PC-3 (cell line): ENCODE results near the gene DMTF1. TPM values are rescaled to one million over a fixed set of nuclear protein-coding genes. Genes with fewer than 3 reads are reported as not detected.

ENCODE experiments used
- ATAC-seq: fragments of 200-7000 bp; cut with Tn5 transposase; 2 replicates; pipeline ENCODE4 v1.9.1; 2020; ENCODE audit warnings: mild to moderate bottlenecking, moderate library complexity
- BruUV-seq: library from RNA; stranded (reverse); fragments of 400-500 nt; replicated peaks from 2 replicates; lab custom pipeline; 2021; lab: Mats Ljungman, UMichigan
- CTCF ChIA-PET: fragments of 300-600 bp; sonication (Branson Sonifier 250); formaldehyde crosslinking; loops from one replicate; lab custom pipeline; 2022; ENCODE audit warnings: antibody characterized with exemption; lab: Charles Lee
- POLR2A ChIA-PET: fragments of 300-600 bp; sonication (Branson Sonifier 250); formaldehyde crosslinking; loops from one replicate; lab custom pipeline; 2022; ENCODE audit warnings: antibody characterized with exemption; ENCODE audit not compliant: unreplicated experiment; lab: Charles Lee
- DNase-seq: peaks from one replicate; pipeline ENCODE4 v3.0.0-alpha.2; 2015
- H2AFZ ChIP-seq: fragments of 300-600 bp; sonication (generic); 2 replicates; pipeline ENCODE4 v1.6.0; 2016; ENCODE audit warnings: antibody characterized with exemption, low read length
- H3F3A ChIP-seq: fragments of 300-600 bp; sonication (generic); one replicate; pipeline ENCODE4 v1.6.0; 2017; ENCODE audit warnings: antibody characterized with exemption, low read length, control low read depth, mild to moderate bottlenecking; ENCODE audit not compliant: unreplicated experiment
- H3K27ac ChIP-seq: fragments of 300-600 bp; sonication (generic); 2 replicates; pipeline ENCODE4 v1.5.1; 2016; ENCODE audit warnings: mild to moderate bottlenecking, low read length
- H3K27me3 ChIP-seq: fragments of 300-600 bp; sonication (generic); 2 replicates; pipeline ENCODE4 v1.6.1; 2016; ENCODE audit warnings: low read length, mixed read lengths
- H3K36me3 ChIP-seq: fragments of 300-600 bp; sonication (generic); 2 replicates; pipeline ENCODE4 v1.6.1; 2016; ENCODE audit warnings: low read depth, mixed run types, low read length, mixed read lengths
- H3K4me1 ChIP-seq: fragments of 300-600 bp; sonication (generic); 2 replicates; pipeline ENCODE4 v1.5.1; 2016; ENCODE audit warnings: low read length; ENCODE audit not compliant: insufficient read depth
- H3K4me2 ChIP-seq: fragments of 300-600 bp; sonication (generic); 2 replicates; pipeline ENCODE4 v1.6.0; 2016; ENCODE audit warnings: low read length
- H3K4me3 ChIP-seq: fragments of 300-600 bp; sonication (generic); 2 replicates; pipeline ENCODE4 v1.5.1; 2016; ENCODE audit warnings: mild to moderate bottlenecking, low read length, mixed read lengths
- H3K79me2 ChIP-seq: fragments of 300-600 bp; sonication (generic); 2 replicates; pipeline ENCODE4 v1.6.1; 2017; ENCODE audit warnings: low read length, mixed read lengths
- H3K9ac ChIP-seq: fragments of 300-600 bp; sonication (generic); 2 replicates; pipeline ENCODE4 v1.6.0; 2016; ENCODE audit warnings: mild to moderate bottlenecking, low read length
- H3K9me2 ChIP-seq: fragments of 300-600 bp; sonication (generic); replicated peaks from 2 replicates; pipeline ENCODE4 v1.6.1; 2016; ENCODE audit warnings: mixed run types, low read length, mixed read lengths
- H3K9me3 ChIP-seq: fragments of 300-600 bp; sonication (generic); 2 replicates; pipeline ENCODE4 v1.6.1; 2016; ENCODE audit warnings: low read length, mixed read lengths
- H4K20me1 ChIP-seq: fragments of 300-600 bp; sonication (generic); 2 replicates; pipeline ENCODE4 v1.6.1; 2016; ENCODE audit warnings: low read length, mixed read lengths
- EZH2 ChIP-seq: fragments of 300-600 bp; sonication (generic); IDR thresholded peaks from one replicate; pipeline ENCODE4 v1.6.1; 2017; ENCODE audit warnings: antibody characterized with exemption, mild to moderate bottlenecking, low read length; ENCODE audit not compliant: unreplicated experiment
- EZH2phosphoT487 ChIP-seq: fragments of 300-600 bp; sonication (generic); IDR thresholded peaks from 2 replicates; pipeline ENCODE4 v1.6.1; 2018; ENCODE audit warnings: mild to moderate bottlenecking, antibody characterized with exemption, low read length, borderline replicate concordance
- intact Hi-C: fragments of 100-400 bp; cut with micrococcal nuclease; formaldehyde crosslinking; loops from 2 replicates; pipeline ENCODE4 v1.9.0; 2023
- total RNA-seq: library from RNA; depleted of rRNA; stranded (reverse); fragments of >200 nt; gene quantifications from 2 replicates; pipeline ENCODE4 v1.2.3, GENCODE V29; 2014
- TF ChIP-seq, protein P1 (sequence below): fragments of 300-600 bp; sonication (generic); conservative IDR thresholded peaks from 2 replicates; pipeline ENCODE4 v1.5.1; 2017; ENCODE audit warnings: antibody characterized with exemption, low read depth, mild to moderate bottlenecking, low read length

DMTF1 gene
- total RNA-seq, 1 experiment from 2014 or later, result 43.6 TPM

DNA sequence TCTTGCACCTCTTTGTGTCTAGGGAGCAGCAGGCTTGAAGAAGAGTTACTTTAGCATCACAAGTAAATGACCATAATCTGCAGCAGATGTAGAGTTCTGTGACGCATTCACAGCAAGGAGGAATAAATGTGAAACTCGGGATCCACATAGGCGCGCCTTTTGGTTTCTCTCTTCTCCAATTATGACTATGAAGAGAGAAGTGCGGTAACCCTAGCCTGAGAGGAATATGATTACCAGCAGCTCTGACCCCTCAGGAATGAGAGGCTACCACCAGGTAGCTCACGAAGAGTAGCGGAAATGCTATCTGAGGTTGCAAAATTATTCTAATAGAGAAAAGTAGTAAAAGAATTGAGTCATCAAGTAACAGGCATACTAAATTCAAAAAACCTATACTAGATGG is 25.2 kb upstream of the DMTF1 start:
- ChIA-PET CTCF (no interaction called here), POLR2A (no interaction called here)
- no peaks in the 10 kb centered on the region for H4K20me1 ChIP-seq
- no peaks in the 10 kb centered on the region for H3K4me1 ChIP-seq
- H3K9me2 ChIP-seq, result no peaks in the 10 kb centered on the region
- no peaks in the 10 kb centered on the region for H3K27me3 ChIP-seq
- no peak overlapping the region for H3K4me2 ChIP-seq
- no TSS peak for BruUV-seq
- H3K9ac ChIP-seq, result no peak overlapping the region
- H3K36me3 ChIP-seq, result no peaks in the 10 kb centered on the region
- H3K9me3 ChIP-seq, result no peaks in the 10 kb centered on the region
- H3K27ac ChIP-seq, result no peak overlapping the region
- DNase-seq (no peak), ATAC-seq (no peak)
- no peak overlapping the region for H2AFZ ChIP-seq
- TF ChIP-seq EZH2, result no peak
- TF ChIP-seq, protein P1, sequence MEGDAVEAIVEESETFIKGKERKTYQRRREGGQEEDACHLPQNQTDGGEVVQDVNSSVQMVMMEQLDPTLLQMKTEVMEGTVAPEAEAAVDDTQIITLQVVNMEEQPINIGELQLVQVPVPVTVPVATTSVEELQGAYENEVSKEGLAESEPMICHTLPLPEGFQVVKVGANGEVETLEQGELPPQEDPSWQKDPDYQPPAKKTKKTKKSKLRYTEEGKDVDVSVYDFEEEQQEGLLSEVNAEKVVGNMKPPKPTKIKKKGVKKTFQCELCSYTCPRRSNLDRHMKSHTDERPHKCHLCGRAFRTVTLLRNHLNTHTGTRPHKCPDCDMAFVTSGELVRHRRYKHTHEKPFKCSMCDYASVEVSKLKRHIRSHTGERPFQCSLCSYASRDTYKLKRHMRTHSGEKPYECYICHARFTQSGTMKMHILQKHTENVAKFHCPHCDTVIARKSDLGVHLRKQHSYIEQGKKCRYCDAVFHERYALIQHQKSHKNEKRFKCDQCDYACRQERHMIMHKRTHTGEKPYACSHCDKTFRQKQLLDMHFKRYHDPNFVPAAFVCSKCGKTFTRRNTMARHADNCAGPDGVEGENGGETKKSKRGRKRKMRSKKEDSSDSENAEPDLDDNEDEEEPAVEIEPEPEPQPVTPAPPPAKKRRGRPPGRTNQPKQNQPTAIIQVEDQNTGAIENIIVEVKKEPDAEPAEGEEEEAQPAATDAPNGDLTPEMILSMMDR, result no peak
- no peak for TF ChIP-seq EZH2phosphoT487
- H3K79me2 ChIP-seq, result no peaks in the 10 kb centered on the region
- intact Hi-C loops, result no loop called here
- no peak overlapping the region for H3K4me3 ChIP-seq
- H3F3A ChIP-seq, result no peaks in the 10 kb centered on the region

DNA sequence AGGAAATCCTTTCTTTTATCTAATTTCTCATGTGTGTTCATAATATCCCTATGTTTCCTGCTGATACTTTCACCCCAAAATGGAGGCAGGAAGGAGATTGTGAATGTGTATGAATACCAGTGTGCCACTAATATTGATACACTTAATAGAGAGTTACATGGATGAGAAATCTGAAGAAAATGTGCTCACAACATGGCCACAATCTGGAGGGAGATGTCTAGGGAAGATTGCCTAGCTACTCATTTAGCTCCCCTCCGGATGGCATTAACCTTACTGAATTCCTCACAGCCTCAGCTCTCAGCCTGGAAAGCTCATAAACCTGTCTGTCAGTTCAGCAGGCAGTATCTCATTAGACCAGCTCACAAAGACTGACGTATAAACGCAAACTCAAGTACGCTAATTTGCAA is 23.4 kb upstream of the DMTF1 start:
- CTCF ChIA-PET, result no interaction called here
- no peak overlapping the region for H3K4me2 ChIP-seq
- H4K20me1 ChIP-seq, result no peaks in the 10 kb centered on the region
- H3K9me3 ChIP-seq, result no peaks in the 10 kb centered on the region
- no peak for ATAC-seq
- H3K79me2 ChIP-seq, result no peaks in the 10 kb centered on the region
- no peak for DNase-seq
- H3K9ac ChIP-seq, result no peak overlapping the region
- no peaks in the 10 kb centered on the region for H3F3A ChIP-seq
- H3K9me2 ChIP-seq, result no peaks in the 10 kb centered on the region
- BruUV-seq, result no TSS peak
- POLR2A ChIA-PET, result no interaction called here
- H3K4me1 ChIP-seq, result no peaks in the 10 kb centered on the region
- H3K36me3 ChIP-seq, result no peaks in the 10 kb centered on the region
- intact Hi-C loops, result no loop called here
- H3K27me3 ChIP-seq, result no peaks in the 10 kb centered on the region
- no peak overlapping the region for H3K4me3 ChIP-seq
- TF ChIP-seq EZH2, result no peak
- TF ChIP-seq, protein P1, result no peak
- TF ChIP-seq EZH2phosphoT487, result no peak
- H3K27ac ChIP-seq, result no peak overlapping the region
- peak overlapping the region; percentile 7; the same call in 1 of the 2 replicates for H2AFZ ChIP-seq

GRCh38 chr7:87129332-87129731 is 22.9 kb upstream of the DMTF1 start:
- Histone ChIP-seq H3K9me3 (no peaks in the 10 kb centered on the region), H3K4me2 (no peak overlapping the region), H3K79me2 (no peaks in the 10 kb centered on the region), H3K4me3 (no peak overlapping the region), H3K4me1 (no peaks in the 10 kb centered on the region), H3K9me2 (no peaks in the 10 kb centered on the region), H3K27me3 (no peaks in the 10 kb centered on the region), H3K36me3 (no peaks in the 10 kb centered on the region), H3F3A (no peaks in the 10 kb centered on the region), H3K27ac (no peak overlapping the region), H2AFZ (peak overlapping the region; percentile 7; the same call in 1 of the 2 replicates), H4K20me1 (no peaks in the 10 kb centered on the region), H3K9ac (no peak overlapping the region)
- no peak for ATAC-seq
- ChIA-PET POLR2A (no interaction called here), CTCF (no interaction called here)
- TF ChIP-seq, protein P1, result no peak
- TF ChIP-seq EZH2phosphoT487, result no peak
- no peak for TF ChIP-seq EZH2
- no peak for DNase-seq
- intact Hi-C loops, result no loop called here
- BruUV-seq, result no TSS peak
